ENCODE results near the gene CBFB. TPM values are rescaled to one million over a fixed set of nuclear protein-coding genes. Genes with fewer than 3 reads are reported as not detected.
A peak's percentile ranks its signal among the peaks of the same experiment; 100 is the strongest.

Gene CBFB
- total and polyA plus RNA-seq, 2 of the 4 experiments (the other 2 are of a cell fraction) = 44.2 to 48.0 TPM

GRCh38 chr16:66984892-66985311, 44.0 kb upstream of the CBFB start:
- H3K23ac ChIP-seq (ENCODE audit: low read depth, low read length) = no peak overlapping the region
- in situ Hi-C loops (cut with MboI; ENCODE audit: low sequenced_read_pairs) = no loop called here
- no TSS peak for BruUV-seq (replicated peaks)
- no peak overlapping the region for H3K14ac ChIP-seq (replicated peaks; ENCODE audit: low read depth, low read length)
- no peak overlapping the region for H3K27ac ChIP-seq (ENCODE audit: insufficient read depth, low read length)
- H3K4me1 ChIP-seq (ENCODE audit: control insufficient read depth, insufficient read depth, low read length) = peaks cover 4% of the 10 kb centered on the region
- ChIA-PET POLR2A (ENCODE audit: unreplicated experiment) (no interaction called here), CTCF (no interaction called here)
- no peak overlapping the region for H4K91ac ChIP-seq (ENCODE audit: insufficient read depth, low read depth, low read length)
- ATAC-seq (ENCODE audit: low read depth) (no peak), DNase-seq (no peak)
- no peak overlapping the region for H2BK120ac ChIP-seq (ENCODE audit: low read depth, low read length)
- no peak overlapping the region for H3K4me3 ChIP-seq (ENCODE audit: insufficient read depth, low read depth, low read length)
- H3K18ac ChIP-seq (ENCODE audit: low read depth, low read length) = no peak overlapping the region
- H3K4ac ChIP-seq (ENCODE audit: low read depth, low read length) = no peak overlapping the region
- no peak overlapping the region for H2BK15ac ChIP-seq (ENCODE audit: low read depth, low read length)
- no peaks in the 10 kb centered on the region for H3K36me3 ChIP-seq (ENCODE audit: control insufficient read depth, insufficient read depth, low read length)
- peak overlapping the region; percentile 5 for H2AK9ac ChIP-seq (replicated peaks; ENCODE audit: low read depth, low read length, poor library complexity)
- H4K5ac ChIP-seq (ENCODE audit: low read depth, low read length) = no peak overlapping the region
- H3K56ac ChIP-seq (ENCODE audit: extremely low read depth, insufficient read depth, low read length) = no peak overlapping the region
- H2AFZ ChIP-seq (replicated peaks; ENCODE audit: low read length, poor library complexity) = no peak overlapping the region
- 100% methylated on average over 2 of the region's 4 CpGs; no CpG with 5 or more reads in 1 of the 2 experiments for WGBS, 2 experiments (ENCODE audit: extremely low coverage in 2 of 2, insufficient read length in 1 of 2)
- H2BK20ac ChIP-seq (ENCODE audit: low read depth, low read length) = no peak overlapping the region
- H4K20me1 ChIP-seq (ENCODE audit: insufficient read depth, low read length) = no peaks in the 10 kb centered on the region
- H2BK5ac ChIP-seq (ENCODE audit: low read depth, low read length, poor library complexity, severe bottlenecking) = no peak overlapping the region
- H2AK5ac ChIP-seq (ENCODE audit: low read depth, low read length) = no peak overlapping the region
- H3K79me1 ChIP-seq (ENCODE audit: low read depth in 1 of 2, low read length in 2 of 2) = no peaks in the 10 kb centered on the region
- H4K8ac ChIP-seq (ENCODE audit: low read depth in 2 of 2, low read length in 2 of 2) = no peak overlapping the region
- intact Hi-C loops (cut with micrococcal nuclease) = no loop called here
- H3K4me2 ChIP-seq (ENCODE audit: low read depth, low read length) = no peak overlapping the region
- H3K9me1 ChIP-seq (ENCODE audit: insufficient read depth, low read length) = peaks cover 4% of the 10 kb centered on the region; the same call in 1 of the 2 replicates
- TF ChIP-seq MAZ (IDR thresholded peaks at IDR 0.05; ENCODE audit: borderline replicate concordance, low read depth, low read length) (no peak), POLR2A (IDR thresholded peaks at IDR 0.05; ENCODE audit: low read depth, low read length) (no peak), MXI1 (IDR thresholded peaks at IDR 0.05; ENCODE audit: borderline replicate concordance, low read depth, low read length) (no peak), RFX5 (IDR thresholded peaks at IDR 0.05; ENCODE audit: low read depth, low read length) (no peak), CHD1 (IDR thresholded peaks at IDR 0.05; ENCODE audit: low read depth, low read length) (no peak), MAFK (IDR thresholded peaks at IDR 0.05; ENCODE audit: low read depth, low read length) (no peak), SMC3 (IDR thresholded peaks at IDR 0.05; ENCODE audit: low read depth, low read length) (no peak), FOS (IDR thresholded peaks at IDR 0.05; ENCODE audit: low read depth, low read length) (no peak), NFE2L2 (IDR thresholded peaks at IDR 0.05; ENCODE audit: low read depth, low read length) (no peak), CEBPB (IDR thresholded peaks at IDR 0.05; ENCODE audit: low read depth, low read length) (no peak), CTCF (conservative IDR thresholded peaks at IDR 0.05; ENCODE audit: low read depth, low read length) (no peak), RAD21 (IDR thresholded peaks at IDR 0.05; ENCODE audit: low read length) (no peak), BHLHE40 (IDR thresholded peaks at IDR 0.05; ENCODE audit: low read depth, low read length) (no peak), RCOR1 (IDR thresholded peaks at IDR 0.05; ENCODE audit: insufficient replicate concordance, low read length) (no peak)
- TF ChIP-seq, protein P1, sequence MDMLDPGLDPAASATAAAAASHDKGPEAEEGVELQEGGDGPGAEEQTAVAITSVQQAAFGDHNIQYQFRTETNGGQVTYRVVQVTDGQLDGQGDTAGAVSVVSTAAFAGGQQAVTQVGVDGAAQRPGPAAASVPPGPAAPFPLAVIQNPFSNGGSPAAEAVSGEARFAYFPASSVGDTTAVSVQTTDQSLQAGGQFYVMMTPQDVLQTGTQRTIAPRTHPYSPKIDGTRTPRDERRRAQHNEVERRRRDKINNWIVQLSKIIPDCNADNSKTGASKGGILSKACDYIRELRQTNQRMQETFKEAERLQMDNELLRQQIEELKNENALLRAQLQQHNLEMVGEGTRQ (IDR thresholded peaks at IDR 0.05; ENCODE audit: low read depth, low read length) = no peak
- TF ChIP-seq, protein P2, sequence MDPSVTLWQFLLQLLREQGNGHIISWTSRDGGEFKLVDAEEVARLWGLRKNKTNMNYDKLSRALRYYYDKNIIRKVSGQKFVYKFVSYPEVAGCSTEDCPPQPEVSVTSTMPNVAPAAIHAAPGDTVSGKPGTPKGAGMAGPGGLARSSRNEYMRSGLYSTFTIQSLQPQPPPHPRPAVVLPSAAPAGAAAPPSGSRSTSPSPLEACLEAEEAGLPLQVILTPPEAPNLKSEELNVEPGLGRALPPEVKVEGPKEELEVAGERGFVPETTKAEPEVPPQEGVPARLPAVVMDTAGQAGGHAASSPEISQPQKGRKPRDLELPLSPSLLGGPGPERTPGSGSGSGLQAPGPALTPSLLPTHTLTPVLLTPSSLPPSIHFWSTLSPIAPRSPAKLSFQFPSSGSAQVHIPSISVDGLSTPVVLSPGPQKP (IDR thresholded peaks at IDR 0.05; ENCODE audit: borderline replicate concordance, low read depth, low read length) = no peak
- no peaks in the 10 kb centered on the region for H3K27me3 ChIP-seq (ENCODE audit: control insufficient read depth, insufficient read depth, low read length)
- dilution Hi-C loops (cut with HindIII; ENCODE audit: low sequenced_read_pairs, unreplicated experiment) = no loop called here
- no peak overlapping the region for H3K9ac ChIP-seq (ENCODE audit: low read depth, low read length)
- H3K9me3 ChIP-seq (ENCODE audit: control insufficient read depth, insufficient read depth, low read length) = no peaks in the 10 kb centered on the region

Data from IMR-90 (cell line).